GM18867 (cell line): ENCODE measurements around the gene TNFAIP8.

ENCODE experiments used
- ATAC-seq: cut with Tn5 transposase; IDR thresholded peaks from one replicate; pipeline ENCODE4 v1.9.1; 2021; ENCODE audit warnings: mild to moderate bottlenecking, moderate library complexity; ENCODE audit not compliant: unreplicated experiment

The TNFAIP8 gene

DNA sequence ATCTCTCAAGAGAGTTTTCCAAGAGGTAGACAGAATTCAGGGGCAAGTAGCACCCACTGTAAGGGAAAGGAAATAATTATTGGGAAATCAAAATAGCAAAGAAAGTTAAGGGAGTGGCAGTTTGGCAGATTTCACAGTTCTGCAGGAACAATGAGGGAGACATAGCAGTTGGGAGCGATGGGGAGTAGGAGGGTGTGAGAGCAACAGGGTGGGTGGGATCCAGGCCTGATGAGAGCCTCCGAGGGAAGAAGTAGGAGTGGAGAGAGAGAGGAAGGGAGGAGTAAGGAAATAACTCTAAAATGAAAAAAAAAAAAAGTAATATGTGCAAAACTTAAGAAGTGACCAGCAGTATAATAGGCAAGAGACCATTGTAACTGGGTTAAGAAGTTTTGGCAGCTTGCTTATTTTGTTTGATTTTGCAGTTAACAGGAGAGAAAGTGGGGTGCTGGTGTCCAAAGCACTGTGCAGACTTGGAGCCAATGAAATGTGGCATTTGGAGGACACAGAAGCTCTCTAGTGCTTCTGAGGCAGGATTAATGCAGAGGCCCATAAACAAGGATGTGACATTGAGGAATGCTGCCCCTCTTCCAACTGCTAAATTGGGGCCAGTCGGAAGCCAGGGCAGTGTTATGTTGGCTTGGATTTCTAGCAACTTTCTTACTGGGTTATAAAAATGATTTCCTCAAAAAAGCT is 10.2 kb downstream of the TNFAIP8 start:
- ATAC-seq = no peak

DNA sequence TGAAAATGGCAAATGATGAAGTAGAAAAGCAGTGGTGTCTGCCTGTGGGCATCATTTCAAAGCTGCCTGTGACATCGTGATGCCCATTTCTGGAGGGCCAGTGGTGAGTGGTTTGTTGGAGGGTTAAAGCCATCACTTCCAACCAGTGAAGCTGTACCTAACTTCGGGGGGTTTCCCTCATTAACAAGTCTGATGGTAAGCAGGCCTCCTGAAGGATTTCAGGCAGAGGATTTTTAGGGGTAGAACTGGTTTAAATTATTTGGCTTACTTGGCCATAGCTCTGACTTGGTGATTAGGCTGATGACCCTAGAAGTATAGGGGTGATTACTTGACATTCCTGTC is 10.7 kb downstream of the TNFAIP8 start:
- ATAC-seq = no peak

DNA sequence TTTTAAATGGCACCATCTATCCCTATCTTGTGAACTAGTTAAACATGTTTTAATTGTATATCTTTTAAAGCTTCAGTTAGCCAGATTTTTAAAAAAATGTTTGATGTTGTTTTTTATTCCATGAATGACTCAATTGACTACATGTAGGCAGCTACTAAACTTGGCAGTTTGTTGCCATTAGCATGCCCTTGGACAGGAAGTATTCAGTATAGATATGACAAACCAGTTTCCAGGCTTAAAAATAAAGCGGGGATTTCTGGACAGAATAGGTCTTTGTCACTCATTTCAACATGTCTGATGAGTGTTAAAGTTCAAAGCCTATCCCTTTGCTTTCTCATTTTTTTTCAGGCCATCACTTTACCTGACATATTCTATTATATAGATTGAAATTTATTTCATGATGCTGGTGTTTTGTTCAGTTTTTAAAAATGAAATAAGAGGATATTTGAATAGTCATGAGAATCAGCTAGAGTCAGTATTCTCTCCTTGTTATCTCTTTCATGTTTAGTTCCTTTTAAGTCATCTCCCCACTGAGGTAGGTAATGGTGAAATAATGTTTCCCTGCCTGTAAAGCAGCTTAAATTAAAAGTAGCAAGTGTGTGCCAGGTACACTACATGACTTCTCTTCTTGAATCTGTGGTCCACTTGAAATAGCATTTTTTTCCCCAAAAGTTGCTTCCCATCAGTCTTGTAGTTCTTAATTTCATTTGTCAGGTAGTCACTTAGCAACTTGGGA is 11.9 kb downstream of the TNFAIP8 start:
- ATAC-seq = peak; percentile 66

DNA sequence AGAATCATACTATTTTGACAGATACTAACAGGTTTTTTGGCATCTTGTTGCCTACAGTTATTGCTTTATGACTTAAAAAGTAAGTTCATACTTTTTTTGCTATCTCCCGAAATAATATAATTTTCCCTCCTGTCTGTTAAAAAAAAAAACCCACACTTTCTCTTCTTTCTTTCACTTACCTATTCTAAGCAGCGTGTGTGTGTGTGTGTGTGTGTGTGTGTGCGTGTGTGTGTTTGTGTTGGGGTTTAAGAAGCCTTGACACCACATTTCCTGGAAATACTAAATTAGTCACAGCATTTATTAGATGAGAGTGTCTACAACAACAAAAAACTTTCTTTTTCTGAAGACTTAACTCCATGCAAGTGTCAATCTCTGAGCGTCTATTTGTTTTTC is 12.4 kb downstream of the TNFAIP8 start:
- ATAC-seq = peak; percentile 29

DNA sequence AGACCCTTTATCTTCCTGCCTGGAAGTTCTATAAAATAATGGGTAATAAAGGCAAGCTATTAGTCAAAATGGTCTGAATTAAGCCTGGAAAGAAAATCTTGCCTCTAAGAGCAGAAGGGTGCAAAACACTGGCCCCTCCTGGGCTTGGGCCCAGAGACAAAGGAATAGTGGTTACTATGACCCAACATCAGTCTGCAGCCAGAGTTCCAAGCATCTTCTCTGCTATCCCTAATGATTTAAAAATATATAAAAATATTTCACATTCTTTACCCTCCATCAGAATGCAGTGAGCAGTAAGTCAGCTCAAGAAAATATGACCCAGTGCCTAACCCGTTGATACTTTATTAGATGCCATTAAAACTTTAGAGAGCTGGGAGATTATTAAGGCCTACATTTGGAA is 14.7 kb downstream of the TNFAIP8 start:
- no peak for ATAC-seq

DNA sequence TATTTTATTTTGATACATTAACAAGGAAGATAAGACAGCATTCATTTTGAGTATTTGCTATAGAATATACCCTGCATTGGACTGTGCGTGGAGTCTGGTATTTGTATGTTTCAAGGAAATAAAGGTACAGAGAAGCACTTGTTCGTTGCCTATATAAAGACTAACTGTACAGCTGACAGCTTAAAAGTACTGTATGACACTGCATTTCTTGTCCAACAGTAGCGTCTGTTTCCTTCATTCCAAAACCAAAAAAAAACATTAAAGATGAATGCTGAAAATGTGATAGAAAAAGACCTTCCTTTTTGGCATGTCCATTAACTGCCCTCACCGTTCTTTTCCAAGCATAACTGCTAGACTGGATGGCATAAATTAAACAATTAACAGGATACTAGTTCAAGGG is 15.3 kb downstream of the TNFAIP8 start:
- no peak for ATAC-seq

DNA sequence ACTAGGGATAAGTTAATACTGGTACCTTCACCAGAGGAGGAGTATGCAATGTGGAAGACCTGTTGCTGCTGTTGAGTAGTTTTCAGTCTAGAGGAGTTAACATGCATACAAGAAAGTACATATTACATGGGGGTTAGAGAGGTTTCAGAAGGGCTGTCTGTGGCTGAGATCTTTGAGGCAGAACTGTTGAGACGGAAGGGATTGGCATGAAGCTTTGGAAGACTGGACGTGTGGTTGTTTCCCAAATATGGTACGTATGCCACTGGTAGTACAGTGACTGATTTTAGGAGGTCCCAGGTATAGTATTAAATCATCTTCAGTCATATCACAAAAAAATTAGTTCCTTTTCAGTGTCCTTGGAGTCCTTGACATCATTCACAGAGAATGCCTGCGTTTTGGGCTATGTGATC is 17.6 kb downstream of the TNFAIP8 start:
- peak; percentile 55 for ATAC-seq

DNA sequence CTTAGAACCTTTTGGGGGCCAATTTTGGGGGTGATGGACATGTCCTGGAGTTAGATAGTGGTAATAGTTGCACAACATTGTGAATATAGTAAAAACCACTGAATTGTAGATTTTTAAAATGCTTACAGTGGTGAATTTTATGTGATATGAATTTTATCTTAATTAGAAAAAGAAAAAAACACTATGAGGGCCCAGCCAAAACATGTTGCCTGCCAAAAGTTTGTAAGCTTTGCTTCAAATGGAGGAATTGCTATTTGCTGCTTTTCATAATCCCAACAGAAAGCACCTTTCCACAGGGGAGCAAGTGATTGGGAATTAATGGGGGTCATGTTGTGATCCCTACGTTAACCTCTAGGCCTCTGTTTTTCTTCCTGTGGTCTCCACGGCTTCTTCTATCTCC is 19.1 kb downstream of the TNFAIP8 start:
- no peak for ATAC-seq

DNA sequence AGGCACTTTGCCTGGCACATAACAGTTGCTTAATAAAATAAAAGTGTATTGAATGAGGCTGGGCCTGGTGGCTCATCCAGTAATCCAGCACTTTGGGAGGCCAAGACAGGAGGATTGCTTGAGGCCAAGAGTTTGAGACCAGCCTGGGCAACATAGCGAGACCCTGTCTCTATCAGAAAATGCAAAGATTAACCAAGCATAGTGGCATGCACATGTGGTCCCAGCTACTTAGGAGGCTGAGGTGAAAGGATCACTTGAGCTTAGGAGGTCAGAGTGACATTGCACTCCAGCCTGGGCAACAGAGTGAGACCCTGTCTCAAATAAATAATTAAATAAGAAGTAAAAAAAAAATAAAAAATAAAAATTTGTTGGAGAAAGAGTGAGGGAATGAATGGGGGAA is 21.2 kb downstream of the TNFAIP8 start:
- ATAC-seq = no peak

DNA sequence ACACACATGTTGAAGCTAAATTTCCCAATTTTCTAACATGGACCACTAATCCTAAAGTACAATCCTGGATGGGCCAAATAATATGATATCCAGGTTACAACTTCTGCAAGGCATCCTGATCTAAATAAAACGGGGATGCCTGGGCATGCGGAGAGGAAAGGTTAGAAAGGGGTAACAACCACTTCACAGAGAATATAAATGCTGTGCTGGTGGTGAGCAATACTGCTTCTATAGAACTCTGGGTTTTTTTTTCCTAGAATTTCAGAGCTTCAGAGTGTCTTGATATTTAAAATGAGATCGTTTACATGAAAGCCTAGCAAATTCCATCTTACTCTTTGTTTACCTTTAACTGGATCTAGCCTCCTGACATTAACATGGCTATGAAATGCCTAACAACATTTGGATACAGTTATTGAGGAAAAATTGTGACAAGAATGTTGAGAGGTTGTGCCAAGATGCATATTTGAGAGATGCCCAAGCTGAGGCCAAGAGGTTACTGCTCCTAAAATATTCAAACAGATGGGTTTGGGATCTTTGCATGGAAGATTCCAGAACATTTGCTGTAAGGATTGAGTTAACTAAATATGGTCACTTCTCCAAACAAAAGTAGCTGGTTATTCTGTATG is 22.4 kb downstream of the TNFAIP8 start:
- no peak for ATAC-seq

DNA sequence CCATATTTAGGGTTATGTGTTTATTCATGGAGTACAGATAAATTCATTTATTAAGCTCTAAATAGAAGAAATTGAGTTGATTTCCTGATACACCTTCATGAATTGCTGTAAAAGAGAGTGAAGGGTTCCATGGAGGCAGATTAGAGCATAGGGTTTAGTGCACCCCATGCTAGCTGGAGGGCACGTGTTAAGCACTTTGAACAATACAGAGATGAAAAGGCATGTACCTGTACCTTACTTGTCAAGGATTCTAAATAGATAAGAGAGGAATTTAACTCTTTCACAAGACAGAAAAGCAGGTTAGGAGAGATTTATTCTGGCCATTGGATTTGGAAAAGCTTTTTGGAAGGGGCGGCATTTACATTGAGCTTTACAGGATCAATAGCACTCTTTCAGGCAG is 23.3 kb downstream of the TNFAIP8 start:
- no peak for ATAC-seq

DNA sequence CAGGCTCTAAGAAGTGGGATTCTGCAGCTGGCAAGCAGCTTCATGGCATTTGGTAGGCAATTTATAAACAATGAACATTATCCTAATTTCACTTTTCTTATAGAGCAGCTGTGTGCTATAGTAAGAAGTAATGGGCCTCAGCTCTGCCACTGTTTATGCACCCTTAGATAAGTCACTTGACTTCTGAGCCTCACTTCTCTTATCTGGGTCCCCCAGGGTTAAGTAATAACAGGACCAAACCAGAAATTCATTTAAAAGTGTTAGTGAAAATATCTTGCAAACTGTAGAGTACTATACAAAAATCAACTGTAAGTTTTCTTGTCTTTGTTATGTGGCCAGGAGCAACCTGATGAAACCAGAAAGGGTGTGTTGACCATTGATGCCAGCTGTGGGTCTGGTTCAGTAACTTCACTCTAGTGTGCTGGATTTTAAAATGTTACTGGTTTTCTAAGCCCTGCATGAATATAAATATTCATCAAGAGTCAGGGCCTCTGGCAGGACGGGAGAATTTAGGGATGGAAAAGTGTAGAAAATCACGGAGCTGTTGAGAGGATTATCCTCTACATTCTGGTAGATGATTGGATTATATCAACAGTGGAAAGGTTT is 24.2 kb downstream of the TNFAIP8 start:
- peak; percentile 35 for ATAC-seq

DNA sequence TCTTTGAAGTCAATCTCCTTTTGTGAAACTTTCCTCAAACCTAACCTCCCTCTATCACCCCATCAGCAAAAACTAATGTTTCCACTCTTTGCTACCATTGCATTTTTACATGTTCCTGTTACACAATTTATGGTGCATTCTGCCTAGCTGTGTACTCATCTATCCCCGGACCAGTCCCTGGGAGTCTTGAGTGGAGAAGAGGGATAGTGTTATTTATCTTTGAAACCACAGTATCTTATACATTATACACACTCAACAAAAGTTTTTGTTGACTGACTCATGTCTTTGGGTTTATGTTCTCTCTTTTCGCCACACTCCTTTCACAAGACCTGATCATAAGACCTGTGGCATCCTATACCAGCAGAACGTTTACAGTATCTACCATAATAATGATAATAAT is 26.4 kb downstream of the TNFAIP8 start:
- no peak for ATAC-seq

DNA sequence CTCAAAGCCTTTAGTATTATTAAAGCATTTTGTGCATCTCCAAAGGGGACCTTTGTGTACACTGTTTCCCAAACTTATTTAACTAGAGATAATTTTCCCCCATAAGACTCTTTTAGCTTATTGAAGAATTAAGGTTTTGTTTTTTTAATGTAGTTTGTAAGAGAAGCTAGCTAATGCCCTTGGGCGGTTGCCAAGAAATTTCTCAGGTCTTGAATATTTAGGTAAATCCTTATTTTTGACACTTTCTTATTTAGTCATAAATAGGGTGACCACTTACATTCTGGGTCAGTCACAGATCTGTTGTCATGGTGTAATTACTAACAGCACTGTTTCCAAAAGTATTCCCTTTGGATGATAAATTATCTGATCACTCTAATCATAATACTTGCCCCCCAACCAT is 27.2 kb downstream of the TNFAIP8 start:
- ATAC-seq = no peak

DNA sequence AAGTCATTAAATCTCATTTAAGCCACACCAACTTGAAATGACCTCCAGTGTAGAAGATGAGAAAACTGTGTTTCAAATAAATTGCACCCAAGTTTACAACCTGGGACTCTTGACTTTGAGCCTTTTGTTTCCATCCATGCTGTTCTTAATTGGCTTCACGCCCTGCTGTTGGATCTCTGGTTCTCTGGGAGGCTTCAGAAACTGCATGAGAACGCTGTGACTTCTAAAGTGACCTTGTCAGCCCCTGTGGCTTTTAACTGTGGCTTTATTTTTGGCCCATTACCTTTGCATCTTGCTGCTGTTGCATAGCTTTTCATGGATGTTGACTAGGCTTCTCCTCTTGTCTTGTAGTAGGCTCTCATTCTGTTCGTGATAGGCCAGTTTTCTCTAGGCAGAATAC is 29.3 kb downstream of the TNFAIP8 start:
- peak; percentile 46 for ATAC-seq

DNA sequence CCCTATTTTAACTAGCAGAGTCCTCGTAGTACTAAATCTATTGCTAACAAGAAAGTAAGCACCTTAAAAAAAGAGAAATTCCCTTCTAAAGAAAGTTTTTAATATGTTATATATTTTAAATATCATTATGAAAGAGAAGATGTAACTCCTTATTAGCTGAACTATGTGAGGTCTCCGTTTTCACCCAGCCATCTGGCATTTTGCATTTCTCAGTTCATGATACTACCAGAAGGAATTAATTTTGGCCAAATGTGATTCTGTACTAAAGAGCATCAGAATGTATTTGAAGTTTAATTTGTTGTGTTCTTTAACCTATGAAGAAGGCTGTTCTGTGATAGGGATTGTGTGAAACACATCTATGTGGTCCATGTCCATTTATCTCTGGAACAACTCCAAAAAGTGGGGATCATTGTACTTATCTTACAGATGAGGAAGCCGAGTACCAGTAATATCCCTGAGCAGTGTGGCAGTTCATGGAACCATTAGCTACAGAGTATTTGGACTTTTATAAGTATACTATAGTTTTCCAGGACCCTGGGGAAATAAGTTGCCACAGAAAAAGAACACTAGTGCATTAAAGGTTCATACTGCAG is 29.8 kb downstream of the TNFAIP8 start:
- ATAC-seq = peak; percentile 46

DNA sequence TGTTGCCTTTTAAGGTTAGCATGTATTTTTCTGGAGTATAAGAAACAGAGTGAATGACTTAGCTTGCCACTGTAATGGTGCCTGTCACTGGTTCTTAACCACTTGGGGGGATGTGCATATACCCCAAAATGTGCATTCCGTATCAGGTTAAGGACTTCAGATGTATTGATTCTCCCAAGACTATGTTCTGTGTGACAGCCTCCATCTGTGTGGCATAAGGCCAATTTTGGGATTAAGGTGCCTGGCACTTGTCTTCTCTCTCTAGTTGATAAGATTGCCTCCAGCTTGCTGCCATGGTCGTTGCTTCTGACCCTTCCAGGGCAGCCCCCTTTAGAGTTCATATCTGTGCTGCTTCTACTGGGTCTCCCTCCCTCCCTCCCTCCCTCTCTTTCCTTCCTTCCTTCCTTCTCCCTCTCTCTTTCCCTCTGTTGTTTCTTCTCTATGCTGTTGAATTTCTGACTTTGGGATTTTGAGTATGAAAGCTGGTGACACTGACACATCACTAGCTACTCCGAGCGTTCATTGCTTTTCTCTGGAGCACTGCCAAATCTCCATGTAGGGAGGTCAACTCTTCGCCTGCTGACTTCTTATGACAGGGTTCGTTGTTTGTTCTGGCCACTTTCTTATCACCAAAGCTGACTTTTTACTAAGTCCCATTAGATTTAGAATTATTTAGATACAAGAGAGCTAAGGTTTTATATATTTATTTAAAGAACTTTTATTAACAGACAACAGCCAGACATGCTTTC is 31.0 kb downstream of the TNFAIP8 start:
- ATAC-seq = no peak

DNA sequence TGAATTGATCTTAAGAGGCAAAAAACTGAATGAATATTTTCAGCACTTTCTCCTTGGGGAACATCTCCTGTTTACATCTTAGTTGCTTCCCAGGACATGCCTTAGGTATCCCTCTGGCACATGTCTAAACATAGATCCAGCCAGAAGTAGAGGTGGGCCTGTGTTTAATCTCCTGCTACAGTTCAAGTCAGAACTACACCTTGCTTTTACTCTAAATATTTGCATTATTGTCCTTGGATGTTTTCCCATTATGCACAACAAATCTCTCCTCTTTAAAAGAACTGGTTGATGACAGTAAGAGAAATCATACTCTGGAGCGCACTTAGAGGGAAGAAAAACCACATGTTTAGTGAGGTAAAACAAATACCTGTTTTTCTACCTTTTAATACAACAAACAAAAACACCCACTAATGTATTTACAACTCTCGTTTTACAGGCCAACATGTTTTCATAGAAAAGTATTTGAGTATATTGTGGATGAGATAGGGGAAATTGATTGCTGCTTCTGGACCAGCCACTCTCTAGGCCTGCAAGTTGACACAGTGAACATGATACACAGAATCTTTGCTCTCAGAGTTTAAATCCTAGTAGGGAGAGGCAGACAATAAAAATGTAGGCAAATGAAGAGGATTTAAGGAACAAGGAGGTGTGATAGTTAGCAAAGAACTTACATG is 32.3 kb downstream of the TNFAIP8 start:
- ATAC-seq = no peak

DNA sequence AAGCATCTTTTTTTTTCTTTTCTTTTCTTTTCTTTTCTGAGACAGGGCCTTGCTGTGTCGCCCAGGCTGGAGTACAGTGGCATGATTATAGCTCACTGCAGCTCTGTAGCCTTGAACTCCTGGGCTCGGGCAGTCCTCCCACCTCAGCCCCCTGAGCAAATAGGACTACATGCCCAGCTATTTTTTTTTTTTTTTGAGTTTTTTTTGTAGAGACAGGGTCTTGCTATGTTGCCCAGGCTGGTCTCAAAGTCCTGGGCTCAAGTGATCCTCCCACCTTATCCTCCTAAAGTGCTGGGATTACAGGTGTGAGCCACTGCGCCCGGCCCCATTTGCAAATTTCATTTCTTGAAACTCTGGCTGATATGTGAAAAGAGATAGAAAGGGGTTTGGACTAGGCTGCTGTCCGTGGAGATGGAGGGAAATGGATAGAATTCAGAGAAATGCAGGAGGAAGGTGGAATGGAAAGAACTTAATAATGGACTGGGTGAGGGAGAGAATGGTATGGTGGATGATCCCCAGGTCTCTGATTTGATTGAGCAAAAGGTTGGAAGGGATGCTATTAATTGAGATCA is 32.9 kb downstream of the TNFAIP8 start:
- no peak for ATAC-seq
